Pancreas (tissue), 10 donors: ENCODE measurements around the gene ARL6IP4. TPM values are rescaled to one million over a fixed set of nuclear protein-coding genes. Genes with fewer than 3 reads are reported as not detected.
A peak's percentile ranks its signal among the peaks of the same experiment; 100 is the strongest.

Experiments used
- ATAC-seq, 4 donors: fragments of 200-7000 bp; cut with Tn5 transposase; one replicate each; pipeline versions ENCODE4 v1.8.0 to v1.9.1; 2020; ENCODE audit warnings: mild to moderate bottlenecking in 4 of 4, moderate library complexity in 4 of 4
- DNase-seq, 6 donors: peaks; one replicate each; pipeline ENCODE4 v3.0.0-alpha.2; 2020
- FAIRE-seq: peaks from 2 replicates; lab custom pipeline; 2012; peaks lifted over from hg19 to GRCh38; lab: Jason Lieb, UNC
- H3K27ac ChIP-seq, 4 donors: fragments of 200-600 bp; sonication (generic); 1 replicate in 3 of 4; 2 replicates in 1 of 4; pipeline versions ENCODE4 v1.5.0 to v1.8.0; 2020
- H3K27me3 ChIP-seq, 4 donors: fragments of 200-600 bp; one replicate each; pipeline ENCODE4 v1.8.0; 2021
- H3K36me3 ChIP-seq, 3 donors: fragments of 200-600 bp; sonication (generic) in 1 of 3; one replicate each; pipeline versions ENCODE4 v1.5.0 to v1.8.0; 2020 to 2021
- H3K4me1 ChIP-seq, 3 donors: fragments of 200-600 bp; one replicate each; pipeline ENCODE4 v1.8.0; 2021
- H3K4me3 ChIP-seq, 4 donors: fragments of 200-600 bp; sonication (generic) in 2 of 4; one replicate each; pipeline versions ENCODE4 v1.5.0 to v1.8.0; 2020 to 2021
- H3K9me3 ChIP-seq, 4 donors: fragments of 200-600 bp; one replicate each; pipeline ENCODE4 v1.8.0; 2021
- CTCF ChIP-seq, 4 donors: fragments of 200-600 bp; sonication (generic) in 3 of 4; IDR thresholded peaks; one replicate each; pipeline versions ENCODE4 v1.5.0 to v1.8.0; 2021; ENCODE audit warnings: antibody characterized with exemption in 4 of 4
- WGBS, 2 donors: extraction: QIAGEN DNeasy Blood & Tissue Kit; methylation state at CpG; one replicate each; pipeline ENCODE4 v1.1.7; 2013; 5-methylcytosine and 5-hydroxymethylcytosine counted together
- intact Hi-C, 3 donors: fragments of 100-400 bp; cut with DNase I; formaldehyde crosslinking; loops; one replicate each; pipeline versions ENCODE4 v1.11.1 to v1.14.2; 2022
- polyA plus RNA-seq, 2 donors: library from polyadenylated mRNA; stranded (reverse); fragments of 200-250 nt; gene quantifications; one replicate each; pipeline ENCODE4 v1.2.3, GENCODE V29; 2013
- total RNA-seq, 6 donors: library from RNA; stranded (reverse); fragmentation: NEBNext Ultra II Directional in 4 of 6; extraction: Animal tissue kit (Norgen Biotek cat#: 25700) in 4 of 6; gene quantifications; one replicate each; pipeline versions ENCODE4 v1.2.1 to v1.2.4, GENCODE V29; 2021 to 2023
- donor health status: healthy with polysubstance abuse.
- donor health status: DM: no; HTN: no; CAD: no; lungs with moderate emphysema.
- donor health status: DM: no; HTN: no; CAD: no.
- donor health status: control.
- donor health status: control.
- donor health status: Bipolar disorder and iron deficiency.
- donor health status: DM: yes; HTN: yes; CAD: no.
- donor health status: DM: no; HTN: no; CAD: no.
- donor health status: DM: no; HTN: no; CAD: no.
- donor health status: DM: yes; HTN: yes; CAD: no.

ARL6IP4 gene
- total and polyA plus RNA-seq, 8 donors = 85.3 to 296 (median 107) TPM

- no peak for TF ChIP-seq CTCF (IDR thresholded peaks at IDR 0.05)
- Histone ChIP-seq H3K27me3 (no peaks in the 10 kb centered on the region), H3K4me3 (no peak overlapping the region), H3K4me1 (peaks cover 12 to 25% (median 15%) of the 10 kb centered on the region in 3 donors), H3K9me3 (no peaks in the 10 kb centered on the region), H3K27ac (no peak overlapping the region), H3K36me3 (no peaks in the 10 kb centered on the region)
- WGBS, 2 donors = 94 to 96% methylated on average over 8 of the region's 8 CpGs
- no peak for ATAC-seq
- no peak for DNase-seq
- intact Hi-C loops = no loop called here
- no peak for FAIRE-seq
Measured at GRCh38 chr12:122960193-122960569, 20.3 kb upstream of the ARL6IP4 start.

GRCh38 chr12:122961531-122962329 lies 18.8 kb upstream of the ARL6IP4 start:
- DNase-seq = peak in 1 of 6 donors; percentile 56

GRCh38 chr12:122963941-122964265 lies 16.6 kb upstream of the ARL6IP4 start:
- Histone ChIP-seq H3K27me3 (no peaks in the 10 kb centered on the region), H3K36me3 (no peaks in the 10 kb centered on the region), H3K4me1 (peaks cover 15 to 34% (median 19%) of the 10 kb centered on the region in 3 donors), H3K27ac (peak overlapping the region in 1 of 4 donors; percentile 22), H3K4me3 (no peak overlapping the region), H3K9me3 (no peaks in the 10 kb centered on the region)
- WGBS, 2 donors = 8 to 16% methylated on average over 8 of the region's 8 CpGs
- FAIRE-seq (no peak), DNase-seq (peak; percentile 56 to 85 (median 74)), ATAC-seq (peak in 3 of 4 donors; percentile 1 to 12 (median 5))
- TF ChIP-seq CTCF (IDR thresholded peaks at IDR 0.05) = no peak
- intact Hi-C loops = no loop called here

More at GRCh38 chr12:122961531-122962329, 18.8 kb upstream of the ARL6IP4 start:
- TF ChIP-seq CTCF (IDR thresholded peaks at IDR 0.05) = no peak
- H3K4me1 ChIP-seq = peaks cover 15 to 34% (median 19%) of the 10 kb centered on the region in 3 donors
- intact Hi-C loops = no loop called here
- H3K27ac ChIP-seq = peak overlapping the region; percentile 45 to 76 (median 56)
- ATAC-seq = peak in 3 of 4 donors; percentile 7 to 22 (median 14)
- no peak for FAIRE-seq
- H3K36me3 ChIP-seq = no peaks in the 10 kb centered on the region
- 49 to 54% methylated on average over 10 of the region's 10 CpGs for WGBS, 2 donors
- H3K27me3 ChIP-seq = no peaks in the 10 kb centered on the region
- no peak overlapping the region for H3K4me3 ChIP-seq
- no peaks in the 10 kb centered on the region for H3K9me3 ChIP-seq

- ATAC-seq (no peak), FAIRE-seq (no peak), DNase-seq (peak in 1 of 6 donors; percentile 18)
- H3K9me3 ChIP-seq = no peaks in the 10 kb centered on the region
- TF ChIP-seq CTCF (IDR thresholded peaks at IDR 0.05) = no peak
- H3K4me1 ChIP-seq = peaks cover 15 to 34% (median 19%) of the 10 kb centered on the region in 3 donors
- no peak overlapping the region for H3K4me3 ChIP-seq
- no peaks in the 10 kb centered on the region for H3K27me3 ChIP-seq
- intact Hi-C loops = no loop called here
- no peak overlapping the region for H3K27ac ChIP-seq
- 79 to 86% methylated on average over 19 of the region's 19 CpGs for WGBS, 2 donors
- no peaks in the 10 kb centered on the region for H3K36me3 ChIP-seq
Measured at GRCh38 chr12:122964439-122965257, 15.8 kb upstream of the ARL6IP4 start.
